ENCODE measurements around the gene RABAC1. TPM values are rescaled to one million over a fixed set of nuclear protein-coding genes. Genes with fewer than 3 reads are reported as not detected.
A peak's percentile ranks its signal among the peaks of the same experiment; 100 is the strongest.

RABAC1 gene
- total and polyA plus RNA-seq, 9 of the 15 experiments (the other 6 are each of a cell fraction or from before 2014, with no cell fraction given) = 2.4 to 28.1 (median 9.3) TPM

GRCh38 chr19:41951686-41952172, 7.4 kb downstream of the RABAC1 start (continued):
- TF ChIP-seq HNRNPK (IDR thresholded peaks at IDR 0.05; ENCODE audit: low read depth, low read length, poor library complexity, severe bottlenecking) (no peak), RCOR1 (IDR thresholded peaks at IDR 0.05; ENCODE audit: borderline replicate concordance in 1 of 2, low read depth in 2 of 2, low read length in 2 of 2) (peak in 1 of 2 experiments; percentile 59; a peak in 1 of 4 replicates), ZNF384 (IDR thresholded peaks at IDR 0.05; ENCODE audit: low read depth, low read length) (no peak), POLR2A (conservative IDR thresholded peaks at IDR 0.05) (no peak), MTA3 (IDR thresholded peaks at IDR 0.05; ENCODE audit: borderline replicate concordance) (peak; percentile 41; the same call in 1 of the 2 replicates), TOE1 (IDR thresholded peaks at IDR 0.05; ENCODE audit: borderline replicate concordance) (0 out of 2 replicates have a peak, but pooled peaks have one; percentile 33), TOE1 (CRISPR knock-in tag; IDR thresholded peaks at IDR 0.05; ENCODE audit: borderline replicate concordance, low read depth) (no peak), HDAC1 (IDR thresholded peaks at IDR 0.05) (0 out of 4 replicates have a peak, but pooled peaks of 1 of the 2 experiments have one; percentile 41), ELF4 (CRISPR knock-in tag; IDR thresholded peaks at IDR 0.05) (0 out of 2 replicates have a peak, but pooled peaks have one; percentile 38), RAD21 (CRISPR knock-in tag; conservative IDR thresholded peaks at IDR 0.05 in 1 of 2, IDR thresholded peaks at IDR 0.05 in 1 of 2) (peak; percentile 69 to 91), ILF3 (IDR thresholded peaks at IDR 0.05; ENCODE audit: borderline replicate concordance) (no peak)
- TF ChIP-seq, protein P1, sequence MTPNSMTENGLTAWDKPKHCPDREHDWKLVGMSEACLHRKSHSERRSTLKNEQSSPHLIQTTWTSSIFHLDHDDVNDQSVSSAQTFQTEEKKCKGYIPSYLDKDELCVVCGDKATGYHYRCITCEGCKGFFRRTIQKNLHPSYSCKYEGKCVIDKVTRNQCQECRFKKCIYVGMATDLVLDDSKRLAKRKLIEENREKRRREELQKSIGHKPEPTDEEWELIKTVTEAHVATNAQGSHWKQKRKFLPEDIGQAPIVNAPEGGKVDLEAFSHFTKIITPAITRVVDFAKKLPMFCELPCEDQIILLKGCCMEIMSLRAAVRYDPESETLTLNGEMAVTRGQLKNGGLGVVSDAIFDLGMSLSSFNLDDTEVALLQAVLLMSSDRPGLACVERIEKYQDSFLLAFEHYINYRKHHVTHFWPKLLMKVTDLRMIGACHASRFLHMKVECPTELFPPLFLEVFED (CRISPR knock-in tag; conservative IDR thresholded peaks at IDR 0.05) = peak; percentile 84; the same call in 1 of the 2 replicates
- TF ChIP-seq, protein P2, sequence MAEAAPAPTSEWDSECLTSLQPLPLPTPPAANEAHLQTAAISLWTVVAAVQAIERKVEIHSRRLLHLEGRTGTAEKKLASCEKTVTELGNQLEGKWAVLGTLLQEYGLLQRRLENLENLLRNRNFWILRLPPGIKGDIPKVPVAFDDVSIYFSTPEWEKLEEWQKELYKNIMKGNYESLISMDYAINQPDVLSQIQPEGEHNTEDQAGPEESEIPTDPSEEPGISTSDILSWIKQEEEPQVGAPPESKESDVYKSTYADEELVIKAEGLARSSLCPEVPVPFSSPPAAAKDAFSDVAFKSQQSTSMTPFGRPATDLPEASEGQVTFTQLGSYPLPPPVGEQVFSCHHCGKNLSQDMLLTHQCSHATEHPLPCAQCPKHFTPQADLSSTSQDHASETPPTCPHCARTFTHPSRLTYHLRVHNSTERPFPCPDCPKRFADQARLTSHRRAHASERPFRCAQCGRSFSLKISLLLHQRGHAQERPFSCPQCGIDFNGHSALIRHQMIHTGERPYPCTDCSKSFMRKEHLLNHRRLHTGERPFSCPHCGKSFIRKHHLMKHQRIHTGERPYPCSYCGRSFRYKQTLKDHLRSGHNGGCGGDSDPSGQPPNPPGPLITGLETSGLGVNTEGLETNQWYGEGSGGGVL (CRISPR knock-in tag; IDR thresholded peaks at IDR 0.05) = no peak
